ENCODE data around the gene ARHGEF26.

GRCh38 chr3:154119951-154120350, 1.2 kb upstream of the ARHGEF26 start:
- TF ChIP-seq, protein P1, sequence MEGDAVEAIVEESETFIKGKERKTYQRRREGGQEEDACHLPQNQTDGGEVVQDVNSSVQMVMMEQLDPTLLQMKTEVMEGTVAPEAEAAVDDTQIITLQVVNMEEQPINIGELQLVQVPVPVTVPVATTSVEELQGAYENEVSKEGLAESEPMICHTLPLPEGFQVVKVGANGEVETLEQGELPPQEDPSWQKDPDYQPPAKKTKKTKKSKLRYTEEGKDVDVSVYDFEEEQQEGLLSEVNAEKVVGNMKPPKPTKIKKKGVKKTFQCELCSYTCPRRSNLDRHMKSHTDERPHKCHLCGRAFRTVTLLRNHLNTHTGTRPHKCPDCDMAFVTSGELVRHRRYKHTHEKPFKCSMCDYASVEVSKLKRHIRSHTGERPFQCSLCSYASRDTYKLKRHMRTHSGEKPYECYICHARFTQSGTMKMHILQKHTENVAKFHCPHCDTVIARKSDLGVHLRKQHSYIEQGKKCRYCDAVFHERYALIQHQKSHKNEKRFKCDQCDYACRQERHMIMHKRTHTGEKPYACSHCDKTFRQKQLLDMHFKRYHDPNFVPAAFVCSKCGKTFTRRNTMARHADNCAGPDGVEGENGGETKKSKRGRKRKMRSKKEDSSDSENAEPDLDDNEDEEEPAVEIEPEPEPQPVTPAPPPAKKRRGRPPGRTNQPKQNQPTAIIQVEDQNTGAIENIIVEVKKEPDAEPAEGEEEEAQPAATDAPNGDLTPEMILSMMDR (IDR thresholded peaks at IDR 0.05; ENCODE audit: low read length), result no peak
- TF ChIP-seq EZH2 (IDR thresholded peaks at IDR 0.05; ENCODE audit: borderline replicate concordance, low read length), result no peak

Data from OCI-LY1 (cell line).